ENCODE results near the gene THAP9.
"Not testable (repeated sequence)": the region's sequence is repeated elsewhere in the genome, so short reads cannot be mapped to it uniquely, and the experiment has no call there.

The THAP9 gene

GRCh38 chr4:82852751-82853285, 47.7 kb upstream of the THAP9 start:
- H3K9me2 ChIP-seq (replicated peaks; ENCODE audit: insufficient read depth, low read length) = no peaks in the 10 kb centered on the region
- H3K27ac ChIP-seq (ENCODE audit: low read depth, low read length) = no peak overlapping the region
- peaks cover 13% of the 10 kb centered on the region; the same call in 1 of the 2 replicates for H3K36me3 ChIP-seq (ENCODE audit: low read length)
- H3K27me3 ChIP-seq (ENCODE audit: low read length) = no peaks in the 10 kb centered on the region
- H3K4me2 ChIP-seq (ENCODE audit: low read depth, low read length, poor library complexity, severe bottlenecking) = no peak overlapping the region
- no peak overlapping the region for H3K4me3 ChIP-seq (ENCODE audit: insufficient read depth, low read length, poor library complexity, severe bottlenecking)
- H3F3A ChIP-seq (ENCODE audit: insufficient read depth) = no peaks in the 10 kb centered on the region
- TF ChIP-seq CTCF (IDR thresholded peaks at IDR 0.05; ENCODE audit: insufficient read depth, low read length, poor library complexity, severe bottlenecking) (no peak), EZH2phosphoT487 (conservative IDR thresholded peaks at IDR 0.05; ENCODE audit: low read length) (no peak)
- no peak overlapping the region for H3K9ac ChIP-seq (ENCODE audit: low read length)
- no peak overlapping the region for H2AFZ ChIP-seq (ENCODE audit: low read depth, low read length, severe bottlenecking)
- no peaks in the 10 kb centered on the region for H4K20me1 ChIP-seq (ENCODE audit: low read depth, low read length)
- no peaks in the 10 kb centered on the region for H3K79me2 ChIP-seq (ENCODE audit: insufficient read depth, low read length)
- no peaks in the 10 kb centered on the region for H3K9me3 ChIP-seq (ENCODE audit: insufficient read depth, low read length)

- H3K9me3 ChIP-seq (ENCODE audit: insufficient read depth, low read length); H2AFZ ChIP-seq (ENCODE audit: low read depth, low read length, severe bottlenecking); H3K9ac ChIP-seq (ENCODE audit: low read length); H3F3A ChIP-seq (ENCODE audit: insufficient read depth); H3K27me3 ChIP-seq (ENCODE audit: low read length); H3K36me3 ChIP-seq (ENCODE audit: low read length); H3K79me2 ChIP-seq (ENCODE audit: insufficient read depth, low read length); H3K4me3 ChIP-seq (ENCODE audit: insufficient read depth, low read length, poor library complexity, severe bottlenecking); H3K9me2 ChIP-seq (replicated peaks; ENCODE audit: insufficient read depth, low read length); H3K4me2 ChIP-seq (ENCODE audit: low read depth, low read length, poor library complexity, severe bottlenecking); H3K27ac ChIP-seq (ENCODE audit: low read depth, low read length); H4K20me1 ChIP-seq (ENCODE audit: low read depth, low read length): not testable (repeated sequence)
Measured at GRCh38 chr4:82860487-82860886, 40.0 kb upstream of the THAP9 start.

- no peak overlapping the region for H3K4me2 ChIP-seq (ENCODE audit: low read depth, low read length, poor library complexity, severe bottlenecking)
- no peak for TF ChIP-seq EZH2phosphoT487 (conservative IDR thresholded peaks at IDR 0.05; ENCODE audit: low read length)
- TF ChIP-seq CTCF (IDR thresholded peaks at IDR 0.05; ENCODE audit: insufficient read depth, low read length, poor library complexity, severe bottlenecking) = no peak
- H3K4me3 ChIP-seq (ENCODE audit: insufficient read depth, low read length, poor library complexity, severe bottlenecking) = no peak overlapping the region
- no peaks in the 10 kb centered on the region for H3K27me3 ChIP-seq (ENCODE audit: low read length)
- no peak overlapping the region for H3K9ac ChIP-seq (ENCODE audit: low read length)
- no peaks in the 10 kb centered on the region for H3K79me2 ChIP-seq (ENCODE audit: insufficient read depth, low read length)
- no peaks in the 10 kb centered on the region for H3F3A ChIP-seq (ENCODE audit: insufficient read depth)
- H3K9me2 ChIP-seq (replicated peaks; ENCODE audit: insufficient read depth, low read length) = no peaks in the 10 kb centered on the region
- no peak overlapping the region for H3K27ac ChIP-seq (ENCODE audit: low read depth, low read length)
- no peaks in the 10 kb centered on the region for H4K20me1 ChIP-seq (ENCODE audit: low read depth, low read length)
- H2AFZ ChIP-seq (ENCODE audit: low read depth, low read length, severe bottlenecking) = no peak overlapping the region
- no peaks in the 10 kb centered on the region for H3K9me3 ChIP-seq (ENCODE audit: insufficient read depth, low read length)
- peaks cover 7% of the 10 kb centered on the region; the same call in 1 of the 2 replicates for H3K36me3 ChIP-seq (ENCODE audit: low read length)
Measured at GRCh38 chr4:82861529-82861928, 39.0 kb upstream of the THAP9 start.

- Histone ChIP-seq H3K27me3 (ENCODE audit: low read length) (no peaks in the 10 kb centered on the region), H3K4me3 (ENCODE audit: insufficient read depth, low read length, poor library complexity, severe bottlenecking) (no peak overlapping the region), H3K27ac (ENCODE audit: low read depth, low read length) (no peak overlapping the region), H3F3A (ENCODE audit: insufficient read depth) (no peaks in the 10 kb centered on the region), H3K4me2 (ENCODE audit: low read depth, low read length, poor library complexity, severe bottlenecking) (no peak overlapping the region), H2AFZ (ENCODE audit: low read depth, low read length, severe bottlenecking) (no peak overlapping the region), H4K20me1 (ENCODE audit: low read depth, low read length) (no peaks in the 10 kb centered on the region), H3K79me2 (ENCODE audit: insufficient read depth, low read length) (no peaks in the 10 kb centered on the region), H3K9me2 (replicated peaks; ENCODE audit: insufficient read depth, low read length) (no peaks in the 10 kb centered on the region), H3K9ac (ENCODE audit: low read length) (no peak overlapping the region), H3K9me3 (ENCODE audit: insufficient read depth, low read length) (no peaks in the 10 kb centered on the region), H3K36me3 (ENCODE audit: low read length) (peaks cover 7% of the 10 kb centered on the region; the same call in 1 of the 2 replicates)
- TF ChIP-seq CTCF (IDR thresholded peaks at IDR 0.05; ENCODE audit: insufficient read depth, low read length, poor library complexity, severe bottlenecking) (no peak), EZH2phosphoT487 (conservative IDR thresholded peaks at IDR 0.05; ENCODE audit: low read length) (no peak)
Measured at GRCh38 chr4:82864336-82864979, 36.1 kb upstream of the THAP9 start.

All from SU-DHL-6 (cell line).